IMR-90 (cell line): ENCODE results near the gene PNPLA2. TPM values are rescaled to one million over a fixed set of nuclear protein-coding genes. Genes with fewer than 3 reads are reported as not detected.
A peak's percentile ranks its signal among the peaks of the same experiment; 100 is the strongest.

Experiments
- ATAC-seq: fragments of 200-7000 bp; cut with Tn5 transposase; 2 replicates; pipeline ENCODE4 v1.9.1; 2020; ENCODE audit warnings: low read depth, mild to moderate bottlenecking, moderate library complexity
- BruUV-seq: library from RNA; stranded (reverse); fragments of 400-500 nt; replicated peaks from 2 replicates; lab custom pipeline; 2021; lab: Mats Ljungman, UMichigan
- CTCF ChIA-PET: fragments of 300-600 bp; formaldehyde crosslinking; extraction: SDS; loops from one replicate; lab custom pipeline; 2021; ENCODE audit warnings: antibody characterized with exemption; lab: Yijun Ruan, JAX
- POLR2A ChIA-PET: fragments of 300-600 bp; sonication (Branson Sonifier 250); formaldehyde crosslinking; loops from one replicate; lab custom pipeline; 2022; ENCODE audit warnings: antibody characterized with exemption; ENCODE audit not compliant: unreplicated experiment; lab: Charles Lee
- DNase-seq: peaks from one replicate; pipeline ENCODE4 v3.0.0; 2013
- H2AFZ ChIP-seq: replicated peaks from 2 replicates; pipeline ENCODE3; 2013; ENCODE audit warnings: low read length, mild to moderate bottlenecking; ENCODE audit not compliant: poor library complexity
- H2AK5ac ChIP-seq: 2 replicates; pipeline ENCODE4 v1.6.1; 2013; ENCODE audit warnings: low read depth, low read length, inconsistent platforms
- H2AK9ac ChIP-seq: replicated peaks from 2 replicates; pipeline ENCODE3; 2013; ENCODE audit warnings: mild to moderate bottlenecking, low read depth, low read length, moderate library complexity; ENCODE audit not compliant: poor library complexity
- H2BK120ac ChIP-seq: 2 replicates; pipeline ENCODE4 v1.6.1; 2013; ENCODE audit warnings: low read depth, low read length, inconsistent platforms
- H2BK15ac ChIP-seq: 3 replicates; pipeline ENCODE4 v1.6.1; 2013; ENCODE audit warnings: low read depth, low read length, inconsistent platforms
- H2BK20ac ChIP-seq: 2 replicates; pipeline ENCODE4 v1.6.1; 2013; ENCODE audit warnings: low read depth, mild to moderate bottlenecking, inconsistent platforms, low read length, moderate library complexity
- H2BK5ac ChIP-seq: 2 replicates; pipeline ENCODE4 v1.6.1; 2013; ENCODE audit warnings: mild to moderate bottlenecking, low read depth, low read length, inconsistent platforms; ENCODE audit not compliant: poor library complexity, severe bottlenecking
- H3K14ac ChIP-seq: replicated peaks from 2 replicates; pipeline ENCODE4 v1.6.1; 2013; ENCODE audit warnings: low read depth, low read length, inconsistent platforms
- H3K18ac ChIP-seq: 2 replicates; pipeline ENCODE4 v1.6.1; 2013; ENCODE audit warnings: low read depth, low read length, control low read depth
- H3K23ac ChIP-seq: 2 replicates; pipeline ENCODE4 v1.6.1; 2013; ENCODE audit warnings: low read depth, low read length, inconsistent platforms
- H3K27ac ChIP-seq: 2 replicates; pipeline ENCODE4 v1.5.1; 2013; ENCODE audit warnings: mild to moderate bottlenecking, control low read depth, low read length; ENCODE audit not compliant: insufficient read depth
- H3K27me3 ChIP-seq: 2 replicates; pipeline ENCODE4 v1.6.1; 2013; ENCODE audit warnings: low read length; ENCODE audit not compliant: control insufficient read depth, insufficient read depth
- H3K36me3 ChIP-seq: 2 replicates; pipeline ENCODE4 v1.6.1; 2013; ENCODE audit warnings: low read length, mixed read lengths; ENCODE audit not compliant: control insufficient read depth, insufficient read depth
- H3K4ac ChIP-seq: 2 replicates; pipeline ENCODE4 v1.6.1; 2013; ENCODE audit warnings: low read depth, low read length, inconsistent platforms
- H3K4me1 ChIP-seq: 2 replicates; pipeline ENCODE4 v1.6.1; 2013; ENCODE audit warnings: low read length, mixed read lengths; ENCODE audit not compliant: control insufficient read depth, insufficient read depth
- H3K4me2 ChIP-seq: 2 replicates; pipeline ENCODE4 v1.6.1; 2013; ENCODE audit warnings: low read depth, mild to moderate bottlenecking, control low read depth, low read length, moderate library complexity
- H3K4me3 ChIP-seq: 2 replicates; pipeline ENCODE4 v1.5.1; 2013; ENCODE audit warnings: low read depth, mild to moderate bottlenecking, control low read depth, low read length, moderate library complexity; ENCODE audit not compliant: insufficient read depth
- H3K56ac ChIP-seq: 2 replicates; pipeline ENCODE4 v1.6.1; 2013; ENCODE audit warnings: low read length, inconsistent platforms; ENCODE audit not compliant: insufficient read depth; ENCODE audit errors: extremely low read depth
- H3K79me1 ChIP-seq, 2 experiments: 2 replicates each; pipeline ENCODE4 v1.6.1; 2013; ENCODE audit warnings: low read length in 2 of 2, inconsistent platforms in 1 of 2, low read depth in 1 of 2
- H3K9ac ChIP-seq: 2 replicates; pipeline ENCODE4 v1.6.1; 2013; ENCODE audit warnings: low read depth, low read length, control low read depth
- H3K9me1 ChIP-seq: 2 replicates; pipeline ENCODE4 v1.6.1; 2013; ENCODE audit warnings: low read length, inconsistent platforms; ENCODE audit not compliant: insufficient read depth
- H3K9me3 ChIP-seq: 2 replicates; pipeline ENCODE4 v1.6.1; 2013; ENCODE audit warnings: low read length; ENCODE audit not compliant: control insufficient read depth, insufficient read depth
- H4K20me1 ChIP-seq: 2 replicates; pipeline ENCODE4 v1.6.1; 2013; ENCODE audit warnings: low read length, inconsistent platforms; ENCODE audit not compliant: insufficient read depth
- H4K5ac ChIP-seq: 2 replicates; pipeline ENCODE4 v1.6.1; 2013; ENCODE audit warnings: mild to moderate bottlenecking, low read depth, low read length, control low read depth
- H4K8ac ChIP-seq, 2 experiments: 2 replicates each; pipeline ENCODE4 v1.6.1; 2013; ENCODE audit warnings: low read depth in 2 of 2, low read length in 2 of 2, control low read depth in 1 of 2, inconsistent platforms in 1 of 2
- H4K91ac ChIP-seq: 2 replicates; pipeline ENCODE4 v1.6.1; 2013; ENCODE audit warnings: low read depth, low read length, inconsistent platforms; ENCODE audit not compliant: insufficient read depth
- BHLHE40 ChIP-seq: fragments of 150-350 bp; IDR thresholded peaks from 2 replicates; pipeline ENCODE4 v1.6.1; 2016; ENCODE audit warnings: mild to moderate bottlenecking, low read depth, low read length
- CEBPB ChIP-seq: IDR thresholded peaks from 2 replicates; pipeline ENCODE4 v1.6.1; 2012; ENCODE audit warnings: low read depth, low read length, improper control_type of control experiment
- CHD1 ChIP-seq: IDR thresholded peaks from 2 replicates; pipeline ENCODE4 v1.6.1; 2012; ENCODE audit warnings: low read depth, low read length, improper control_type of control experiment
- FOS ChIP-seq: fragments of 150-350 bp; IDR thresholded peaks from 2 replicates; pipeline ENCODE4 v1.6.1; 2016; ENCODE audit warnings: low read depth, low read length
- MAFK ChIP-seq: IDR thresholded peaks from 2 replicates; pipeline ENCODE4 v1.6.1; 2012; ENCODE audit warnings: low read depth, low read length, improper control_type of control experiment
- MAZ ChIP-seq: IDR thresholded peaks from 2 replicates; pipeline ENCODE4 v1.6.1; 2012; ENCODE audit warnings: low read depth, mild to moderate bottlenecking, low read length, improper control_type of control experiment, moderate library complexity, borderline replicate concordance
- MXI1 ChIP-seq: IDR thresholded peaks from 2 replicates; pipeline ENCODE4 v1.6.1; 2012; ENCODE audit warnings: low read depth, mild to moderate bottlenecking, low read length, moderate library complexity, borderline replicate concordance
- NFE2L2 ChIP-seq: fragments of 150-350 bp; IDR thresholded peaks from 2 replicates; pipeline ENCODE4 v1.6.1; 2016; ENCODE audit warnings: low read depth, mild to moderate bottlenecking, low read length
- POLR2A ChIP-seq: IDR thresholded peaks from 2 replicates; pipeline ENCODE4 v1.6.1; 2012; ENCODE audit warnings: mild to moderate bottlenecking, low read depth, low read length
- RAD21 ChIP-seq: IDR thresholded peaks from 2 replicates; pipeline ENCODE4 v1.6.1; 2012; ENCODE audit warnings: low read length, improper control_type of control experiment
- RCOR1 ChIP-seq: IDR thresholded peaks from 2 replicates; pipeline ENCODE4 v1.6.1; 2012; ENCODE audit warnings: mild to moderate bottlenecking, low read length, improper control_type of control experiment; ENCODE audit not compliant: insufficient replicate concordance
- RFX5 ChIP-seq: IDR thresholded peaks from 2 replicates; pipeline ENCODE4 v1.8.0; 2012; ENCODE audit warnings: low read depth, mild to moderate bottlenecking, low read length, moderate library complexity
- SMC3 ChIP-seq: fragments of 150-350 bp; IDR thresholded peaks from 2 replicates; pipeline ENCODE4 v1.6.1; 2016; ENCODE audit warnings: low read depth, mild to moderate bottlenecking, antibody characterized with exemption, low read length, moderate library complexity
- WGBS, 2 experiments: methylation state at CpG; one replicate each; pipeline versions ENCODE4 v1.1.5 to v1.1.7; 2013; ENCODE audit warnings: missing lambda C conversion rate in 2 of 2; ENCODE audit not compliant: insufficient read length in 1 of 2; ENCODE audit errors: extremely low coverage in 2 of 2; 5-methylcytosine and 5-hydroxymethylcytosine counted together
- dilution Hi-C: fragments of 300-500 bp; cut with HindIII; formaldehyde crosslinking; loops from one replicate; pipeline ENCODE4 v1.14.3; 2018; ENCODE audit warnings: low sequenced_read_pairs; ENCODE audit not compliant: unreplicated experiment
- in situ Hi-C: fragments of 300-500 bp; cut with MboI; formaldehyde crosslinking; loops from 3 replicates; pipeline ENCODE4 v1.14.3; 2019; ENCODE audit warnings: low sequenced_read_pairs, inconsistent platforms, mixed read lengths
- intact Hi-C: fragments of 100-400 bp; cut with micrococcal nuclease; formaldehyde crosslinking; loops from 2 replicates; pipeline ENCODE4 v1.10.0; 2022
- polyA plus RNA-seq, 3 experiments: library from polyadenylated mRNA; depleted of rRNA; stranded (reverse); fragments of >200 nt; gene quantifications; 2 replicates each; pipeline ENCODE4 v1.2.3, GENCODE V29; 2012; ENCODE audit warnings: low replicate concordance in 1 of 3
- total RNA-seq: library from RNA; depleted of rRNA; stranded (reverse); fragments of >200 nt; gene quantifications from 2 replicates; pipeline ENCODE4 v1.2.3, GENCODE V29; 2012
- TF ChIP-seq, protein P1 (sequence below): fragments of 150-350 bp; IDR thresholded peaks from 2 replicates; pipeline ENCODE4 v1.6.1; 2017; ENCODE audit warnings: mild to moderate bottlenecking, antibody characterized with exemption, low read length, low read depth
- TF ChIP-seq, protein P2 (sequence below): fragments of 150-350 bp; IDR thresholded peaks from 2 replicates; pipeline ENCODE4 v1.6.1; 2016; ENCODE audit warnings: low read depth, mild to moderate bottlenecking, low read length, moderate library complexity, borderline replicate concordance
- TF ChIP-seq, protein P3 (sequence below): conservative IDR thresholded peaks from 2 replicates; pipeline ENCODE4 v1.5.1; 2012; ENCODE audit warnings: mild to moderate bottlenecking, low read depth, low read length, improper control_type of control experiment

Gene PNPLA2
- total and polyA plus RNA-seq, 2 of the 4 experiments (the other 2 are of a cell fraction): 7.0 to 94.3 TPM

DNA sequence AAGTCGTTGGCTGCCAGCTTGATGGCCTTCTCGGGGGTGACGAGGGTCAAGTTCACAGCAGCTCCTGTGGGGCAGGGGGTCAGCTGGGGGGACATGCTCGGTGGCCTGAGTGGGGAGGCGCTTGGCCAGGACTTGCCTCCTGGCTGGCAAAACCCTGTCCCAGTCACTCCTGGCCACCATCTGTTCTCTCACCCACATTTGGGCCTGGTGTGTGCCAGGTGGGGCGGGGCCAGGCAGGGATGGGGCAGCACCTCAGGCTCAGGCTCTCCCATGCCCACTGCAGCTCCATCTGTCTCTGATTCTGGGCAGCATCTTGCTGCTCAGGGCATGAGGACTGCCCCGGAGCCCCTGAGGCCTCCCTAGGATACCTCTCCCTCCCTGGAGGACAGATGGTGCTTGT is 25.2 kb upstream of the PNPLA2 start:
- peaks cover 0 to 27% of the 10 kb centered on the region in 2 experiments; a peak in 3 of 4 replicates for H3K79me1 ChIP-seq
- H3K14ac ChIP-seq: no peak overlapping the region
- no CpG with 5 or more reads among the region's 7 CpGs for WGBS, 2 experiments
- H4K8ac ChIP-seq: no peak overlapping the region
- POLR2A ChIA-PET: no interaction called here
- no peak overlapping the region for H3K27ac ChIP-seq
- in situ Hi-C loops (no loop called here), dilution Hi-C loops (no loop called here), intact Hi-C loops (no loop called here)
- TF ChIP-seq, protein P1, sequence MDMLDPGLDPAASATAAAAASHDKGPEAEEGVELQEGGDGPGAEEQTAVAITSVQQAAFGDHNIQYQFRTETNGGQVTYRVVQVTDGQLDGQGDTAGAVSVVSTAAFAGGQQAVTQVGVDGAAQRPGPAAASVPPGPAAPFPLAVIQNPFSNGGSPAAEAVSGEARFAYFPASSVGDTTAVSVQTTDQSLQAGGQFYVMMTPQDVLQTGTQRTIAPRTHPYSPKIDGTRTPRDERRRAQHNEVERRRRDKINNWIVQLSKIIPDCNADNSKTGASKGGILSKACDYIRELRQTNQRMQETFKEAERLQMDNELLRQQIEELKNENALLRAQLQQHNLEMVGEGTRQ: no peak
- TF ChIP-seq RCOR1 (no peak), MAFK (no peak), CEBPB (no peak), FOS (no peak), POLR2A (no peak), RFX5 (no peak), BHLHE40 (no peak), MAZ (no peak), SMC3 (no peak), CHD1 (no peak), NFE2L2 (no peak), MXI1 (no peak), RAD21 (no peak)
- TF ChIP-seq, protein P2, sequence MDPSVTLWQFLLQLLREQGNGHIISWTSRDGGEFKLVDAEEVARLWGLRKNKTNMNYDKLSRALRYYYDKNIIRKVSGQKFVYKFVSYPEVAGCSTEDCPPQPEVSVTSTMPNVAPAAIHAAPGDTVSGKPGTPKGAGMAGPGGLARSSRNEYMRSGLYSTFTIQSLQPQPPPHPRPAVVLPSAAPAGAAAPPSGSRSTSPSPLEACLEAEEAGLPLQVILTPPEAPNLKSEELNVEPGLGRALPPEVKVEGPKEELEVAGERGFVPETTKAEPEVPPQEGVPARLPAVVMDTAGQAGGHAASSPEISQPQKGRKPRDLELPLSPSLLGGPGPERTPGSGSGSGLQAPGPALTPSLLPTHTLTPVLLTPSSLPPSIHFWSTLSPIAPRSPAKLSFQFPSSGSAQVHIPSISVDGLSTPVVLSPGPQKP: no peak
- TF ChIP-seq, protein P3, sequence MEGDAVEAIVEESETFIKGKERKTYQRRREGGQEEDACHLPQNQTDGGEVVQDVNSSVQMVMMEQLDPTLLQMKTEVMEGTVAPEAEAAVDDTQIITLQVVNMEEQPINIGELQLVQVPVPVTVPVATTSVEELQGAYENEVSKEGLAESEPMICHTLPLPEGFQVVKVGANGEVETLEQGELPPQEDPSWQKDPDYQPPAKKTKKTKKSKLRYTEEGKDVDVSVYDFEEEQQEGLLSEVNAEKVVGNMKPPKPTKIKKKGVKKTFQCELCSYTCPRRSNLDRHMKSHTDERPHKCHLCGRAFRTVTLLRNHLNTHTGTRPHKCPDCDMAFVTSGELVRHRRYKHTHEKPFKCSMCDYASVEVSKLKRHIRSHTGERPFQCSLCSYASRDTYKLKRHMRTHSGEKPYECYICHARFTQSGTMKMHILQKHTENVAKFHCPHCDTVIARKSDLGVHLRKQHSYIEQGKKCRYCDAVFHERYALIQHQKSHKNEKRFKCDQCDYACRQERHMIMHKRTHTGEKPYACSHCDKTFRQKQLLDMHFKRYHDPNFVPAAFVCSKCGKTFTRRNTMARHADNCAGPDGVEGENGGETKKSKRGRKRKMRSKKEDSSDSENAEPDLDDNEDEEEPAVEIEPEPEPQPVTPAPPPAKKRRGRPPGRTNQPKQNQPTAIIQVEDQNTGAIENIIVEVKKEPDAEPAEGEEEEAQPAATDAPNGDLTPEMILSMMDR: no peak
- H2BK20ac ChIP-seq: no peak overlapping the region
- no peaks in the 10 kb centered on the region for H3K27me3 ChIP-seq
- H2BK5ac ChIP-seq: no peak overlapping the region
- H3K36me3 ChIP-seq: peaks cover 23% of the 10 kb centered on the region; the same call in 1 of the 2 replicates
- H2AK5ac ChIP-seq: no peak overlapping the region
- H3K4me1 ChIP-seq: peaks cover 16% of the 10 kb centered on the region
- no peak overlapping the region for H4K5ac ChIP-seq
- CTCF ChIA-PET: no interaction called here
- no peak overlapping the region for H2BK120ac ChIP-seq
- BruUV-seq: no TSS peak
- no peak overlapping the region for H4K91ac ChIP-seq
- no peak overlapping the region for H3K4ac ChIP-seq
- H3K9me3 ChIP-seq: no peaks in the 10 kb centered on the region
- H3K4me3 ChIP-seq: no peak overlapping the region
- H4K20me1 ChIP-seq: peaks cover 18% of the 10 kb centered on the region
- ATAC-seq: no peak
- peaks cover 6% of the 10 kb centered on the region; the same call in 1 of the 2 replicates for H3K9me1 ChIP-seq
- H2BK15ac ChIP-seq: no peak overlapping the region
- H3K18ac ChIP-seq: no peak overlapping the region
- no peak overlapping the region for H2AK9ac ChIP-seq
- DNase-seq: no peak
- H3K56ac ChIP-seq: no peak overlapping the region
- no peak overlapping the region for H3K9ac ChIP-seq
- H3K23ac ChIP-seq: no peak overlapping the region
- H3K4me2 ChIP-seq: no peak overlapping the region
- peak overlapping the region; percentile 5 for H2AFZ ChIP-seq
